Psoas muscle (tissue), 8 donors: ENCODE data around the gene LILRB3. TPM values are rescaled to one million over a fixed set of nuclear protein-coding genes. Genes with fewer than 3 reads are reported as not detected.
A peak's percentile ranks its signal among the peaks of the same experiment; 100 is the strongest.

Experiments
- ATAC-seq, 4 donors: fragments of 200-7000 bp; cut with Tn5 transposase; one replicate each; pipeline ENCODE4 v1.9.1; 2020; ENCODE audit warnings: moderate library complexity in 3 of 4, mild to moderate bottlenecking in 2 of 4
- DNase-seq, 2 donors: peaks; one replicate each; pipeline ENCODE4 v3.0.0-alpha.2; 2020
- H3K27ac ChIP-seq: fragments of 200-600 bp; one replicate; pipeline ENCODE4 v1.8.0; 2022
- H3K27me3 ChIP-seq, 3 donors: fragments of 200-600 bp in 1 of 3; one replicate each; pipeline versions ENCODE4 v1.6.1 to v1.8.0; 2013 to 2022; ENCODE audit warnings: low read length in 2 of 3, mild to moderate bottlenecking in 2 of 3, moderate library complexity in 1 of 3; ENCODE audit not compliant: insufficient read depth in 3 of 3
- H3K36me3 ChIP-seq, 2 donors: fragments of 200-600 bp in 1 of 2; one replicate each; pipeline versions ENCODE4 v1.6.1 to v1.8.0; 2013 to 2022; ENCODE audit warnings: low read depth in 1 of 2, mild to moderate bottlenecking in 1 of 2, moderate library complexity in 1 of 2; ENCODE audit not compliant: insufficient read depth in 1 of 2
- H3K4me1 ChIP-seq: fragments of 200-600 bp; one replicate; pipeline ENCODE4 v1.8.0; 2022
- H3K4me3 ChIP-seq: fragments of 200-600 bp; one replicate; pipeline ENCODE4 v1.8.0; 2022; ENCODE audit warnings: mild to moderate bottlenecking
- H3K9me3 ChIP-seq: fragments of 200-600 bp; one replicate; pipeline ENCODE4 v1.8.0; 2022
- CTCF ChIP-seq: fragments of 200-600 bp; IDR thresholded peaks from one replicate; pipeline ENCODE4 v1.8.0; 2022; ENCODE audit warnings: antibody characterized with exemption
- WGBS, 3 donors: extraction: QIAGEN DNeasy Blood & Tissue Kit; methylation state at CpG; one replicate each; pipeline versions ENCODE4 v1.1.6 to v1.1.7; 2013; 5-methylcytosine and 5-hydroxymethylcytosine counted together
- intact Hi-C, 2 donors: fragments of 100-400 bp; cut with DNase I; formaldehyde crosslinking; loops; one replicate each; pipeline versions ENCODE4 v1.11.0 to v1.14.2; 2022
- polyA plus RNA-seq, 3 donors: library from polyadenylated mRNA; stranded (reverse); fragments of 200-250 nt; gene quantifications; one replicate each; pipeline ENCODE4 v1.2.3, GENCODE V29; 2013
- total RNA-seq, 4 donors: library from RNA; stranded (reverse); fragmentation: NEBNext Ultra II Directional in 2 of 4; extraction: Animal tissue kit (Norgen Biotek cat#: 25700) in 2 of 4; gene quantifications; one replicate each; pipeline versions ENCODE4 v1.2.1 to v1.2.4, GENCODE V29; 2021 to 2023
- donor health status: healthy with polysubstance abuse.
- donor health status: DM: no; HTN: no; CAD: no; lungs with moderate emphysema.
- donor health status: Bipolar disorder and iron deficiency.
- donor health status: healthy.
- donor health status: DM: yes; HTN: yes; CAD: no.
- donor health status: DM: no; HTN: no; CAD: no.
- donor health status: DM: no; HTN: no; CAD: no.
- donor health status: DM: yes; HTN: yes; CAD: no.

LILRB3 gene
- total and polyA plus RNA-seq, 7 donors = 0.32 to 3.8 (median 1.9) TPM

GRCh38 chr19:54255105-54255775 lies 32.4 kb upstream of the LILRB3 start:
- H3K9me3 ChIP-seq = no peaks in the 10 kb centered on the region
- no peak overlapping the region for H3K27ac ChIP-seq
- WGBS, 3 donors = 44 to 45% (median 44%) methylated on average over 22 to 26 of the region's 26 CpGs
- no peaks in the 10 kb centered on the region for H3K36me3 ChIP-seq
- peaks cover 0 to 42% (median 12%) of the 10 kb centered on the region in 3 donors for H3K27me3 ChIP-seq
- no peak for DNase-seq
- intact Hi-C loops = no loop called here
- ATAC-seq = no peak
- peak overlapping the region; percentile 41 for H3K4me3 ChIP-seq
- H3K4me1 ChIP-seq = no peaks in the 10 kb centered on the region
- no peak for TF ChIP-seq CTCF

- peaks cover 0 to 42% (median 12%) of the 10 kb centered on the region in 3 donors for H3K27me3 ChIP-seq
- H3K9me3 ChIP-seq = no peaks in the 10 kb centered on the region
- DNase-seq (no peak), ATAC-seq (no peak)
- H3K4me3 ChIP-seq = no peak overlapping the region
- intact Hi-C loops = no loop called here
- 50 to 61% (median 51%) methylated on average over 16 to 17 of the region's 17 CpGs for WGBS, 3 donors
- no peaks in the 10 kb centered on the region for H3K36me3 ChIP-seq
- TF ChIP-seq CTCF = no peak
- H3K4me1 ChIP-seq = no peaks in the 10 kb centered on the region
- H3K27ac ChIP-seq = no peak overlapping the region
Observed at GRCh38 chr19:54254195-54254906, 31.5 kb upstream of the LILRB3 start.

- Histone ChIP-seq H3K4me3 (no peak overlapping the region), H3K9me3 (no peaks in the 10 kb centered on the region), H3K36me3 (no peaks in the 10 kb centered on the region), H3K4me1 (no peaks in the 10 kb centered on the region), H3K27me3 (peaks cover 0 to 42% (median 12%) of the 10 kb centered on the region in 3 donors), H3K27ac (no peak overlapping the region)
- DNase-seq (no peak), ATAC-seq (no peak)
- intact Hi-C loops = no loop called here
- no peak for TF ChIP-seq CTCF
- 52 to 63% (median 56%) methylated on average over 14 to 23 of the region's 23 CpGs for WGBS, 3 donors
Observed at GRCh38 chr19:54253331-54254194, 30.8 kb upstream of the LILRB3 start.

- no peak overlapping the region for H3K27ac ChIP-seq
- no peaks in the 10 kb centered on the region for H3K4me1 ChIP-seq
- DNase-seq (no peak), ATAC-seq (no peak)
- H3K9me3 ChIP-seq = no peaks in the 10 kb centered on the region
- intact Hi-C loops = no loop called here
- no peak overlapping the region for H3K4me3 ChIP-seq
- H3K27me3 ChIP-seq = peaks cover 0 to 42% (median 12%) of the 10 kb centered on the region in 3 donors
- H3K36me3 ChIP-seq = no peaks in the 10 kb centered on the region
- whole genome bisulfite sequencing, 3 donors = 71 to 82% (median 80%) methylated on average over 11 of the region's 11 CpGs
- TF ChIP-seq CTCF = no peak
Observed at GRCh38 chr19:54252845-54253244, 30.0 kb upstream of the LILRB3 start.
